Smooth muscle cell (in vitro differentiated cells): Measurements from ENCODE around the gene KRTAP23-1. TPM values are rescaled to one million over a fixed set of nuclear protein-coding genes. Genes with fewer than 3 reads are reported as not detected.

ENCODE experiments used
- DNase-seq: peaks from one replicate; lab custom pipeline; 2025; ENCODE audit not compliant: unreplicated experiment; lab: John Stamatoyannopoulos, UW
- H2AFZ ChIP-seq: fragments of 200-600 bp; sonication (generic); 2 replicates; pipeline ENCODE4 v1.6.0; 2016; ENCODE audit warnings: antibody characterized with exemption, low read depth, mild to moderate bottlenecking
- H3F3A ChIP-seq: fragments of 200-600 bp; sonication (generic); 2 replicates; pipeline ENCODE4 v1.6.0; 2017; ENCODE audit warnings: antibody characterized with exemption, low read depth
- H3K27ac ChIP-seq: fragments of 200-600 bp; sonication (generic); 2 replicates; pipeline ENCODE4 v1.5.1; 2016; ENCODE audit warnings: low read depth, mild to moderate bottlenecking
- H3K27me3 ChIP-seq: fragments of 200-600 bp; sonication (generic); 2 replicates; pipeline ENCODE4 v1.6.1; 2016; ENCODE audit warnings: low read depth, mild to moderate bottlenecking
- H3K36me3 ChIP-seq: fragments of 200-600 bp; sonication (generic); 2 replicates; pipeline ENCODE4 v1.5.1; 2016; ENCODE audit warnings: low read depth
- H3K4me1 ChIP-seq: fragments of 200-600 bp; sonication (generic); 2 replicates; pipeline ENCODE4 v1.5.1; 2016; ENCODE audit warnings: low read depth
- H3K4me2 ChIP-seq: fragments of 200-600 bp; sonication (generic); 2 replicates; pipeline ENCODE4 v1.6.0; 2016; ENCODE audit warnings: mild to moderate bottlenecking
- H3K4me3 ChIP-seq: fragments of 200-600 bp; sonication (generic); 2 replicates; pipeline ENCODE4 v1.5.1; 2016; ENCODE audit warnings: mild to moderate bottlenecking
- H3K79me2 ChIP-seq: fragments of 200-600 bp; sonication (generic); 2 replicates; pipeline ENCODE4 v1.6.0; 2016; ENCODE audit warnings: low read depth, mild to moderate bottlenecking
- H3K9ac ChIP-seq: fragments of 200-600 bp; sonication (generic); 2 replicates; pipeline ENCODE4 v1.6.0; 2016; ENCODE audit warnings: low read depth
- H3K9me3 ChIP-seq: fragments of 200-600 bp; sonication (generic); replicated peaks from 2 replicates; pipeline ENCODE4 v1.5.1; 2016; ENCODE audit warnings: low read depth
- H4K20me1 ChIP-seq: fragments of 200-600 bp; sonication (generic); 2 replicates; pipeline ENCODE4 v1.6.0; 2016; ENCODE audit warnings: low read depth
- CTCF ChIP-seq: fragments of 200-600 bp; sonication (generic); IDR thresholded peaks from 2 replicates; pipeline ENCODE4 v1.5.1; 2017; ENCODE audit warnings: borderline replicate concordance, mild to moderate bottlenecking, antibody characterized with exemption; ENCODE audit not compliant: insufficient read depth, poor library complexity, severe bottlenecking
- WGBS: methylation state at CpG from one replicate; pipeline ENCODE4 v1.1.7; 2016; ENCODE audit warnings: low lambda C conversion rate; 5-methylcytosine and 5-hydroxymethylcytosine counted together
- polyA plus RNA-seq: library from polyadenylated mRNA; unstranded; fragments of >200 nt; fragmentation: Nextera tagmentation; extraction: Ambion mirVana; gene quantifications from 2 replicates; pipeline ENCODE4 v1.2.1, GENCODE V29; 2016
- total RNA-seq: library from RNA; depleted of rRNA; stranded (reverse); fragments of >200 nt; gene quantifications from 2 replicates; pipeline ENCODE4 v1.2.3, GENCODE V29; 2014

The KRTAP23-1 gene
- total and polyA plus RNA-seq, 2 experiments from 2014 or later: not detected

- no peaks in the 10 kb centered on the region for H3K9me3 ChIP-seq
- H3K27ac ChIP-seq: no peak within 1 kb of the TSS
- DNase-seq: no peak
- H3K36me3 ChIP-seq: no peaks in the 10 kb centered on the region
- no peak within 1 kb of the TSS for H3K9ac ChIP-seq
- no peak within 1 kb of the TSS for H2AFZ ChIP-seq
- 92% methylated on average over 5 of the region's 5 CpGs for WGBS
- H3K4me3 ChIP-seq: no peak within 1 kb of the TSS
- no peaks in the 10 kb centered on the region for H4K20me1 ChIP-seq
- TF ChIP-seq CTCF: no peak
- no peaks in the 10 kb centered on the region for H3F3A ChIP-seq
- no peaks in the 10 kb centered on the region for H3K4me1 ChIP-seq
- no peak within 1 kb of the TSS for H3K4me2 ChIP-seq
- H3K27me3 ChIP-seq: no peaks in the 10 kb centered on the region
- no peaks in the 10 kb centered on the region for H3K79me2 ChIP-seq
These were observed 23.8 kb upstream of the KRTAP23-1 start, which contains the start of gene KRTAP13-2 for GRCh38 chr21:30372139-30372770. Gene KRTAP13-2 (minus strand): TSS chr21:30372271. CDS start chr21:30372213, 58 bp downstream.

GRCh38 chr21:30355906-30356305 lies 7.5 kb upstream of the KRTAP23-1 start:
- Histone ChIP-seq H3K36me3 (no peaks in the 10 kb centered on the region), H4K20me1 (no peaks in the 10 kb centered on the region), H3K4me3 (no peak overlapping the region), H3K27me3 (peaks cover 5% of the 10 kb centered on the region), H3K4me1 (no peaks in the 10 kb centered on the region), H2AFZ (no peak overlapping the region), H3K4me2 (no peak overlapping the region), H3F3A (no peaks in the 10 kb centered on the region), H3K27ac (no peak overlapping the region), H3K79me2 (no peaks in the 10 kb centered on the region), H3K9me3 (no peaks in the 10 kb centered on the region), H3K9ac (no peak overlapping the region)
- no peak for TF ChIP-seq CTCF
- DNase-seq: no peak
- WGBS: 85% methylated on average over 3 of the region's 3 CpGs

GRCh38 chr21:30354308-30355005 lies 6.1 kb upstream of the KRTAP23-1 start:
- Histone ChIP-seq H3K79me2 (no peaks in the 10 kb centered on the region), H3K9me3 (no peaks in the 10 kb centered on the region), H3K27me3 (peaks cover 5% of the 10 kb centered on the region), H2AFZ (no peak overlapping the region), H3K36me3 (no peaks in the 10 kb centered on the region), H4K20me1 (no peaks in the 10 kb centered on the region), H3K4me2 (no peak overlapping the region), H3K4me3 (no peak overlapping the region), H3K27ac (no peak overlapping the region), H3K4me1 (no peaks in the 10 kb centered on the region), H3F3A (no peaks in the 10 kb centered on the region), H3K9ac (no peak overlapping the region)
- WGBS: 53% methylated on average over 1 of the region's 1 CpG
- TF ChIP-seq CTCF: no peak
- no peak for DNase-seq
